Measurements from ENCODE around the gene SCARB1. TPM values are rescaled to one million over a fixed set of nuclear protein-coding genes. Genes with fewer than 3 reads are reported as not detected.

Gene SCARB1
- total and polyA plus RNA-seq, 9 of the 15 experiments (the other 6 are each of a cell fraction or from before 2014, with no cell fraction given), result 0.56 to 157 (median 52.8) TPM

GRCh38 chr12:124767066-124767821, 96.4 kb downstream of the SCARB1 start:
- H3K4me1 ChIP-seq (replicated peaks in 1 of 2; ENCODE audit: control insufficient read depth in 2 of 2, insufficient read depth in 2 of 2, low read length in 2 of 2), result peaks cover 0 to 12% of the 10 kb centered on the region in 2 experiments; a peak in 2 of 5 replicates
- H3K4me3 ChIP-seq, result no peak overlapping the region
- POLR2A ChIA-PET, result interaction anchor here (0.7 kb wide), 1 partner anchor 9 kb away, joined by 3 read pairs; no protein-coding TSS in a partner anchor
- no peaks in the 10 kb centered on the region; the same call in 1 of the 2 replicates for H4K20me1 ChIP-seq (replicated peaks; ENCODE audit: control insufficient read depth, insufficient read depth, low read length)
- intact Hi-C loops (cut with micrococcal nuclease) (loop anchor here (1.0 kb wide), 1 partner anchor 731 kb away; no protein-coding TSS in a partner anchor), in situ Hi-C loops (cut with MboI) (loop anchor here (10.0 kb wide), 1 partner anchor 432 kb away; no protein-coding TSS in a partner anchor)
- H3K36me3 ChIP-seq (ENCODE audit: control insufficient read depth, insufficient read depth, low read length), result no peaks in the 10 kb centered on the region
- ATAC-seq (peak; percentile 92), FAIRE-seq (no peak), DNase-seq (ENCODE audit: extremely low read depth in 1 of 4, low spot score in 3 of 4) (peak; percentile 75 to 93 (median 88))
- CTCF ChIA-PET (ENCODE audit: low intra/inter-chr PET ratio), result interaction anchor here (0.6 to 1.9 kb wide), 6 partner anchors 34 to 734 kb away, joined by 3 to 7 read pairs (median 3); no protein-coding TSS in a partner anchor
- no peak overlapping the region for H3K4me2 ChIP-seq (ENCODE audit: insufficient read depth, low read length)
- no peaks in the 10 kb centered on the region for H3K79me2 ChIP-seq (ENCODE audit: control insufficient read depth, insufficient read depth, low read length)
- H3K9me1 ChIP-seq (ENCODE audit: control insufficient read depth, insufficient read depth, low read length), result no peaks in the 10 kb centered on the region
- H2AFZ ChIP-seq (ENCODE audit: low read depth, low read length), result no peak overlapping the region
- no TSS peak for BruUV-seq (replicated peaks)
- no peak overlapping the region for H3K27ac ChIP-seq (ENCODE audit: extremely low read depth, low read depth, low read length)
- H3K9ac ChIP-seq (ENCODE audit: insufficient read depth in 1 of 2, low read depth in 2 of 2, low read length in 2 of 2), result no peak overlapping the region
- peaks cover 0 to 15% of the 10 kb centered on the region in 2 experiments; a peak in 2 of 5 replicates for H3K27me3 ChIP-seq (ENCODE audit: control insufficient read depth in 2 of 2, insufficient read depth in 2 of 2, low read length in 2 of 2)
- H3K9me3 ChIP-seq (replicated peaks; ENCODE audit: control insufficient read depth, insufficient read depth, low read depth, low read length), result peaks cover 11% of the 10 kb centered on the region
- WGBS (ENCODE audit: insufficient coverage, low coverage, missing lambda C conversion rate), result 20% methylated on average over 20 of the region's 21 CpGs
- no peak for TF ChIP-seq XRCC5 (IDR thresholded peaks at IDR 0.05; ENCODE audit: low read depth, low read length)
- TF ChIP-seq GATAD2B (IDR thresholded peaks at IDR 0.05; ENCODE audit: borderline replicate concordance), result no peak
- no peak for TF ChIP-seq EGR1 (conservative IDR thresholded peaks at IDR 0.05)
- 0 out of 2 replicates have a peak, but pooled peaks have one; percentile 61 for TF ChIP-seq SMARCA5 (IDR thresholded peaks at IDR 0.05)
- TF ChIP-seq ID3 (CRISPR knock-in tag; IDR thresholded peaks at IDR 0.05), result no peak
- no peak for TF ChIP-seq ID3 (tag; IDR thresholded peaks at IDR 0.05)
- TF ChIP-seq ZNF175 (CRISPR knock-in tag; IDR thresholded peaks at IDR 0.05; ENCODE audit: low read depth), result no peak
- TF ChIP-seq E2F3 (CRISPR knock-in tag; IDR thresholded peaks at IDR 0.05), result no peak
- no peak for TF ChIP-seq ZNF140 (CRISPR knock-in tag; IDR thresholded peaks at IDR 0.05)
- no peak for TF ChIP-seq KAT7 (CRISPR knock-in tag; IDR thresholded peaks at IDR 0.05; ENCODE audit: borderline replicate concordance)
- TF ChIP-seq SP2 (IDR thresholded peaks at IDR 0.05; ENCODE audit: extremely low read depth, low read depth, low read length, poor library complexity, severe bottlenecking), result no peak
- TF ChIP-seq ZNF197 (CRISPR knock-in tag; IDR thresholded peaks at IDR 0.05; ENCODE audit: low read depth), result no peak
- no peak for TF ChIP-seq KDM2B (CRISPR knock-in tag; IDR thresholded peaks at IDR 0.05)
- TF ChIP-seq ZNF124 (CRISPR knock-in tag; IDR thresholded peaks at IDR 0.05), result no peak
- TF ChIP-seq ZBTB26 (CRISPR knock-in tag; IDR thresholded peaks at IDR 0.05), result no peak
- no peak for TF ChIP-seq ZKSCAN8 (CRISPR knock-in tag; IDR thresholded peaks at IDR 0.05)
- no peak for TF ChIP-seq HOXB6 (CRISPR knock-in tag; IDR thresholded peaks at IDR 0.05; ENCODE audit: borderline replicate concordance)
- TF ChIP-seq DLX4 (CRISPR knock-in tag; IDR thresholded peaks at IDR 0.05), result no peak
- TF ChIP-seq ZFP1 (CRISPR knock-in tag; IDR thresholded peaks at IDR 0.05), result no peak
- TF ChIP-seq SIN3B (IDR thresholded peaks at IDR 0.05; ENCODE audit: low read depth), result no peak
- TF ChIP-seq ZNF274 (IDR thresholded peaks at IDR 0.05; ENCODE audit: borderline replicate concordance, low read depth, low read length), result no peak
- TF ChIP-seq ZNF586 (CRISPR knock-in tag; conservative IDR thresholded peaks at IDR 0.05), result no peak
